Lower lobe of right lung (tissue), 2 donors: ENCODE results near the gene ANKRD42. TPM values are rescaled to one million over a fixed set of nuclear protein-coding genes. Genes with fewer than 3 reads are reported as not detected.

Source experiments
- ATAC-seq, 2 donors: fragments of 200-7000 bp; cut with Tn5 transposase; one replicate each; pipeline ENCODE4 v1.9.1; 2020 to 2022; ENCODE audit warnings: mild to moderate bottlenecking in 2 of 2, moderate library complexity in 2 of 2
- DNase-seq: peaks from one replicate; pipeline ENCODE4 v3.0.0-alpha.2; 2020
- H3K27ac ChIP-seq: fragments of 200-600 bp; one replicate; pipeline ENCODE4 v1.8.0; 2022
- H3K27me3 ChIP-seq: fragments of 200-600 bp; one replicate; pipeline ENCODE4 v1.8.0; 2022; ENCODE audit warnings: low read depth
- H3K36me3 ChIP-seq: fragments of 200-600 bp; one replicate; pipeline ENCODE4 v1.8.0; 2022; ENCODE audit warnings: mild to moderate bottlenecking
- H3K4me1 ChIP-seq: fragments of 200-600 bp; one replicate; pipeline ENCODE4 v1.8.0; 2022
- H3K4me3 ChIP-seq: fragments of 200-600 bp; one replicate; pipeline ENCODE4 v1.8.0; 2022; ENCODE audit warnings: mild to moderate bottlenecking
- H3K9me3 ChIP-seq: fragments of 200-600 bp; one replicate; pipeline ENCODE4 v1.8.0; 2022
- intact Hi-C: fragments of 100-400 bp; cut with DNase I; formaldehyde crosslinking; loops from one replicate; pipeline ENCODE4 v1.11.0; 2022
- total RNA-seq: library from RNA; stranded (reverse); fragmentation: NEBNext Ultra II Directional; extraction: Animal tissue kit (Norgen Biotek cat#: 25700); gene quantifications from one replicate; pipeline ENCODE4 v1.2.1, GENCODE V29; 2021
- TF ChIP-seq, protein P1 (sequence below): fragments of 200-600 bp; IDR thresholded peaks from one replicate; pipeline ENCODE4 v1.8.0; 2022; ENCODE audit warnings: antibody characterized with exemption, mild to moderate bottlenecking
- donor health status: DM: no; HTN: yes; CAD: no; lungs with severe emphysema.

Gene ANKRD42
- total RNA-seq, 1 donor from 2014 or later: 15.9 TPM

- intact Hi-C loops: no loop called here
- TF ChIP-seq, protein P1, sequence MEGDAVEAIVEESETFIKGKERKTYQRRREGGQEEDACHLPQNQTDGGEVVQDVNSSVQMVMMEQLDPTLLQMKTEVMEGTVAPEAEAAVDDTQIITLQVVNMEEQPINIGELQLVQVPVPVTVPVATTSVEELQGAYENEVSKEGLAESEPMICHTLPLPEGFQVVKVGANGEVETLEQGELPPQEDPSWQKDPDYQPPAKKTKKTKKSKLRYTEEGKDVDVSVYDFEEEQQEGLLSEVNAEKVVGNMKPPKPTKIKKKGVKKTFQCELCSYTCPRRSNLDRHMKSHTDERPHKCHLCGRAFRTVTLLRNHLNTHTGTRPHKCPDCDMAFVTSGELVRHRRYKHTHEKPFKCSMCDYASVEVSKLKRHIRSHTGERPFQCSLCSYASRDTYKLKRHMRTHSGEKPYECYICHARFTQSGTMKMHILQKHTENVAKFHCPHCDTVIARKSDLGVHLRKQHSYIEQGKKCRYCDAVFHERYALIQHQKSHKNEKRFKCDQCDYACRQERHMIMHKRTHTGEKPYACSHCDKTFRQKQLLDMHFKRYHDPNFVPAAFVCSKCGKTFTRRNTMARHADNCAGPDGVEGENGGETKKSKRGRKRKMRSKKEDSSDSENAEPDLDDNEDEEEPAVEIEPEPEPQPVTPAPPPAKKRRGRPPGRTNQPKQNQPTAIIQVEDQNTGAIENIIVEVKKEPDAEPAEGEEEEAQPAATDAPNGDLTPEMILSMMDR: no peak
- ATAC-seq: peak; percentile 72 to 77
- H3K9me3 ChIP-seq: no peaks in the 10 kb centered on the region
- H3K36me3 ChIP-seq: peaks cover 5% of the 10 kb centered on the region
- H3K27me3 ChIP-seq: no peaks in the 10 kb centered on the region
- H3K27ac ChIP-seq: peak overlapping the region; percentile 99
- H3K4me3 ChIP-seq: peak overlapping the region; percentile 94
- DNase-seq: no peak
- peaks cover 37% of the 10 kb centered on the region for H3K4me1 ChIP-seq
Measured at GRCh38 chr11:83285151-83285770, 91.7 kb downstream of the ANKRD42 start.

DNA sequence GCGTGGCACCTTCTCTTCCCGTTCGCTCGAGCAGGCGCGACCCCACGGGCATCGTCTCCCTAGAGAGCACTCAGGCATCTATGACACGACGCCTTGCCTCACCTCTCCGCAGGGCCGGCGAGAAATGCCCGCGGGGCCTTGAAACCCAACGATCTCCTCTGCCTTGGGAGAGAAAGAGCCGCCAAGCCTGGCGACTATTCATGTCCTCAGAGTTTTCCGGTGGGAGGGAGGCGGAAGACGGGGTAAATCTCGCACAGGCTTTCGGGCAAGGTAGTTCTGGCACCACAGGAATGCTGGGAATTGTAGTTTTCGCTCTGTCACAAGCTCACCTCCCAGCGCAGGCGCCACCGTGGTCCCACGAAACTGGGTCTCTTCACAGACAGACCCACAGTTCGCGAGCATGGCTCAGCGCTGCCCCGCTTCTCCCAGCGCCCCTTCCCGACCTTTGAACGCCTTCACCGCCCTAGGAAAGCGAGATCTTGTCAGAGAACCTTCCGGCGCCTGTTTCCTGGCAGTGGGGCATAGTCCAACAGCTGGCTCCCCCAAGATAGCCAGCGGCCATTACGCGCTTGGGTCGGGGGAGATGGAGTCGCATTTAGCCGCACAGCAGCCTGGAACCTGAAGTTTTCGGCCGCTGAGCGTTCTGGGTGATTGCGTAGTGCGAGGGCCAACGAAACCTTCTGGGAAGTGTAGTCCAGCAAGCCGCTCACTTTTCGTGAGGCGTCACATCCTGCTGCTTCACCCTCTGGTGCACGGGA lies 92.4 kb downstream of the ANKRD42 start, which contains the start of gene CCDC90B:
CCDC90B (minus strand) TSS at position 597 of the 758 bp plus-strand sequence; CDS start at position 202, 395 bp downstream.
- intact Hi-C loops: no loop called here
- ATAC-seq: peak; percentile 98 to 99
- Histone ChIP-seq H3K36me3 (no peaks in the 10 kb centered on the region), H3K4me3 (peak within 1 kb of the TSS; percentile 94), H3K9me3 (no peaks in the 10 kb centered on the region), H3K4me1 (peaks cover 37% of the 10 kb centered on the region), H3K27me3 (no peaks in the 10 kb centered on the region), H3K27ac (peak within 1 kb of the TSS; percentile 99)
- TF ChIP-seq, protein P1: no peak
- DNase-seq: peak; percentile 96

DNA sequence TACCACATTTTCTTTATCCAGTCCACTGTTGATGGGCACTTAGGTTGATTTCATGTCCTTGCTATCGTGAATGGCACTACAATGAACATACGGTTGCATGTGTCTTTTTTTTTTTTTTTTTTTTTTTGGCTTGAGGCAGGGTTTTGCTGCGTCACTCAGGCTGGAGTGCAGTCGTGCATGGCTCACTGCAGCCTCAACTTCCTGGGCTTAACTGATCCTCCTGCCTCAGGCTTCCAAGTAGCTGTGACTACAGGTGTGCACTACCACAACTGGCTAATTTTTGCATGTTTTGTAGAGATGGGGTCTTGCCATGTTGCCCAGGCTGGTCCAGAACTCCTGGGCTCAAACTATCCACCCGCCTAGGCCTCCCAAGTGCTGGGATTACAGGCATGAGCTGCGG lies 94.1 kb downstream of the ANKRD42 start:
- ATAC-seq: no peak
- H3K27me3 ChIP-seq: no peaks in the 10 kb centered on the region
- intact Hi-C loops: no loop called here
- H3K4me1 ChIP-seq: peaks cover 29% of the 10 kb centered on the region
- TF ChIP-seq, protein P1: no peak
- no peak overlapping the region for H3K27ac ChIP-seq
- H3K9me3 ChIP-seq: no peaks in the 10 kb centered on the region
- no peak overlapping the region for H3K4me3 ChIP-seq
- H3K36me3 ChIP-seq: no peaks in the 10 kb centered on the region
- no peak for DNase-seq

- Histone ChIP-seq H3K4me1 (peaks cover 4% of the 10 kb centered on the region), H3K27ac (no peak overlapping the region), H3K27me3 (no peaks in the 10 kb centered on the region), H3K9me3 (no peaks in the 10 kb centered on the region), H3K4me3 (no peak overlapping the region), H3K36me3 (no peaks in the 10 kb centered on the region)
- DNase-seq (no peak), ATAC-seq (peak; percentile 66 to 75)
- TF ChIP-seq, protein P1: peak; percentile 69
- intact Hi-C loops: no loop called here
Measured at GRCh38 chr11:83292709-83293456, 99.4 kb downstream of the ANKRD42 start.

- Histone ChIP-seq H3K36me3 (no peaks in the 10 kb centered on the region), H3K27me3 (no peaks in the 10 kb centered on the region), H3K9me3 (no peaks in the 10 kb centered on the region), H3K4me3 (no peak overlapping the region), H3K4me1 (peaks cover 4% of the 10 kb centered on the region), H3K27ac (no peak overlapping the region)
- ATAC-seq (no peak), DNase-seq (no peak)
- intact Hi-C loops: no loop called here
- TF ChIP-seq, protein P1: no peak
Measured at GRCh38 chr11:83293457-83293774, 99.9 kb downstream of the ANKRD42 start.
